Measurements from ENCODE around the gene RABGAP1L.
A peak's percentile ranks its signal among the peaks of the same experiment; 100 is the strongest.

The RABGAP1L gene

DNA sequence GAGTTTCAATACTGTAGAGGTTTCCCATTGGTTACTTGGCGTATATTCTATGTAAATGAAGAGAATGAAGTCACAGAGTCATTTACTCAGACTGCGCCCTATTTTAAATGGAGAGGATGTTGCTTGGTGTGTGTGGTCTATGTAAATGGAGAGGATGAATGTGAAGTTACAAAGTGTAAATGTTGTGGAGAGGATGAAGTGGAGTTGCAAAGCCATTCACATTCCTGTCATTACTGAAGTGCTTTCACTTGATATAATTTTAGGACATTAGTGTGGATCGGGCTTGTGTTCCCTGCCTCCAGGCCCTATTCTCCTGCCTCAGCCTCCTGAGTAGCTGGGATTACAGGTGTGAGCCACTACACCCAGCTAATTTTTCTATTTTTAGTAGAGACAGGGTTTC lies 741.0 kb downstream of the RABGAP1L start:
- DNase-seq: no peak

DNA sequence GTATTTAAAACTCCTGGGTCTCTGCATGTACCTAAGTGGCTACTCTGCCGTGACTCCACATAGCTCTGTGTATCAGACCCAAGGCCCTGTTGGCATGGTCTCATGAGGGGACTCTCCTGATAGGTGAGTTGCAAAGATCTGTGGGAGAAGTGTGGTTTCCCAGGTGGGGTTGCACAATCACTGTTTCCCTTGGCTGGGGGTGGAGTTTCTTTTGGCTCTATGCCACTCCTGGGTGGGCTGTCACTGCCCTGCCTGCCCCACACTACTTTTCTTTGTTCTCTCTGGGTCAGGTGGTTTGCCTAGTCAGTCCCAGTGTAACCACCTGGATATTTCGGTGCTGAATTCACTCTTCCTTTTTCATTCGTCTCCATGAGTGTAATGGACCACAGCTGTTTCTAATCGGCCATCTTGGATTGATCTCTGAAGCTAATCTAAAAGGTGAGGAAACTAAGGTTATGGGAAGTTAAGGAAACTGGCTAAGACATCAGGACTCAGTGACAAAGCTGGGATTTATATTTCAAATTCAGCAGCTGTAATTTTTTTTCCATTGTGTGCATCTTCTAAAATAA lies 743.3 kb downstream of the RABGAP1L start:
- DNase-seq: no peak

DNA sequence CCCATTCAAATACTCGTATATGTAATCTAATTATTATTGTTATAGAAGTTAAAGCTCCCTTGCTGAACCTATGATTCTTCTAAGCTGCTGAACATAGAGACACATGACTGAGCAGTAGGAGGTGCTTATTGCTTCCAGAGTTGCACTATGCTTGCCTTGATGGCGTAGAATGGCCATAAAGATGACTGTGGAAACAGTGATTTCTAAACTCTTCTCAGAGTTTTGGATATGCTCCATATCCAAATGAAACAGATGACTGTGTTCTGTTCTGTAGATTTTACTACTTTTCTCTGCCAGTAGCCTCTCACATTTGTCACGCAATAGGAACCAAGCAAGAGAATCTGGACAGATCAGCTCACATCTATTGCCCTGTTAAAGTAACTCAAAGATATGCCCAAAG lies 752.3 kb downstream of the RABGAP1L start:
- DNase-seq: no peak

DNA sequence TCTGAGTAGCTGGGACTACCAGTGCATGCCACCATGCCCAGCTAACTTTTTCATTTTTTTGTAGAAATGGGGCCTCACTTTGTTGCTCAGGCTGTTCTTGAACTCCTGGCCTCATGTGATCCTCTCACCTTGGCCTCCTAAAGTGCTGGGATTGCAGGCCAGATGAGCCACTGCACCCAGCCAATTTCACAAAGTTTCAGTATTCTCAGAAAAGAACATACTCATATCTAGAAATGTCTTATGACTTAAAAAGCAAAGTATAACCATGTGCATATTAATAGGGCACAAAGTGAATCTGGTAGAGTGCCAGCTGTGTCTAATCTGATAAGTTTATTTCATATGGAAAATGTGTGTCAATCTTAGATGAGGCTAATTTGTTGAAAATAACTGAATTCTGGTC lies 752.9 kb downstream of the RABGAP1L start:
- DNase-seq: no peak

DNA sequence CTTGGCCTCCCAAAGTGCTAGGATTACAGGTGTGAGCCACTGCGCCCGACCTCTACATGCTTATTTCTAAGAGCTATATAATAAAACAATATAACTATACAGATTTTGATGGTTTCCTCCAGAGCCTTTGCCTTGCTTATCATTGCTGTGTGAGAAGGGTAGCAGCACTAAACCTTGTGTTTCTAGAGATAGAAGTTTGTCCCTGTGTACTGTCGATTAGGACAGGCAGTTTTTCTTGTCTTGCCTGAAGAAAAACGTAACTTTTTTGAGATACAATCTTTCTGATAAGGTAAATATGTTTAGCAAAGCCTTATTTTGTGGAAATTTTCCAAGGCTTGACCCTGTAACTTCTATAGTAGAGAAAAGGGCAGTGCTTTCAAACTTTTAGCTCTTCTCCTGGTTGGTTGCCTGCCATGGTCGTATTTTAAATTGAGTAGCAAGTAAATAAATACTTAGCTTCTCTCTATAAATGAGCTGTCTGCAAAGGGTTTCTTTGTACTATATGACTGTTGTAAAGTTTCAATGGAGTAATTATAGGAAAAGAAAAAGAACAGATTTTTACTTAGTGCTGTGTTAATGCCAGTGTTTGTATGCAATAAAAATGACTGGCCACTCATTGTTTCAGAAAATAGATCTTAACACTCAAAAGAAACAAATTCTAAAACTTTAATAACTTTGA lies 754.0 kb downstream of the RABGAP1L start:
- DNase-seq: no peak

DNA sequence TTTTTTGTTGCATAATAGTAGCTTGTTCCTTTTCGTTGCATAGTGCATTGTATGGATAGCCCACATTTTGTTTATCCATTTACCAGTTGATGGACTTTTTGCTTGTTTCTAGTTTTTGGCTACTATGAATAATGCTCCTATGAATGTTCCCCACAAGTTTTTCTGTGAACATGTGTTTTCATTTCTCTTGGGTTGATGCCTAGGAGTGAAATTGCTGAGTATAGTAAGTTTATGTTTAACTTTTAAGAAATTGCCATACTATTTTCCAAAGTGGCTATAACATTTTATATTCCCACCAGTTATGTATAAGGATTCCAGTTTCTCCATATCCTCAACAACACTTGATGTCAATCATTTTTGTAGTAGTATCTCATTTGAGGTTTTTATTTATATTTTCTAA lies 755.7 kb downstream of the RABGAP1L start:
- no peak for DNase-seq

DNA sequence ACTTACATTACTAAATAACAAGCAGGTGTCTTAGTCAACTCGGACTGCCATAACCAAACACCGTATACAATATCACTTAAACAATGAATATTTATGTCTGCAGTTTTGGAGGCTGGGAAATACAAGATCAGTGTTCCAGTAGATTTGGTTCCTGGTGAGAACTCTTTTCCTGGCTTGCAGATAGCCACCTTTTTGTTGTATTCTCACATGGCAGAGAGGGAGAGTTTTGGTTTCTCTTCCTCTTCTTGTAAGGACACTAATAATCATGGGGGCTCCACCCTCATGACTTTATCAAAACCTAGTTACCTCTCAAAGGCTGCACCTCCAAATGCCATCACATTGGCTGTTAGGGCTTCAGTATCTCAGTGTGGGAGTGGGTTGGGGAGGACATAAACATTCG lies 757.5 kb downstream of the RABGAP1L start:
- DNase-seq: no peak

DNA sequence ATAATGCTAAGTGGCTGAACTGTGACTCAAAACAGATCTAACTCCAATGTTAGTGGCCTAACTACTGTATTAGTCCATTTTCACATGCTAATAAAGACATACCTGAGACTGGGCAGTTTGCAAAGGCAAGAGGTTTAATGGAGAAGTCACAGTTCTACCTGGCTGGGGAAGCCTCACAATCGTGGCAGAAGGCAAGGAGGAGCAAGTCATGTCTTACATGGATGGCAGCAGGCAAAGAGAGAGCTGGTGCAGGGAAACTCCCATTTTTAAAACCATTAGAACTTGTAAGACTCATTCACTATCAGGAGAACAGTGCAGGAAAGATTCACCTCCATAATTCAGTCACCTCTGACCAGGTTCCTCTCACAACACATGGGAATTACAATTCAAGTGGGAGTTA lies 760.8 kb downstream of the RABGAP1L start:
- DNase-seq: no peak

DNA sequence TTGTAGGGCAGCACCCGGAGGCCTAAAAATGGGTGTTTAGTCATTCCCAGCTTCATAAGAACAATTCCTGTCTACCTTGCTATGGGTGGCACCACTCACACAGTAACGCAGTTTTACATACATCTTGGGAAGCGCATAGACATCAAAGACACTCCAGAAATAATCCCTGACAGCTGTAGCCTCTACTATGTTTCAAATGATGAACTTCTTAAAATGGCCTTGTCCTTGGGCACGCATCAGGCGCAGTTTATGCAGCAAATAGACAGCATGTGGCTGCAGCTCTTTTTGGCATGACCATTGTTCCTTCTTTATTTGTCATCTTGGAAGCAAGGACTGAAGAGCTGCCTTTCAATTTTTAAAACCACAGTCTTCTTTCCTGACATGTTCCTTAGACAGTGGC lies 762.8 kb downstream of the RABGAP1L start:
- DNase-seq: no peak

DNA sequence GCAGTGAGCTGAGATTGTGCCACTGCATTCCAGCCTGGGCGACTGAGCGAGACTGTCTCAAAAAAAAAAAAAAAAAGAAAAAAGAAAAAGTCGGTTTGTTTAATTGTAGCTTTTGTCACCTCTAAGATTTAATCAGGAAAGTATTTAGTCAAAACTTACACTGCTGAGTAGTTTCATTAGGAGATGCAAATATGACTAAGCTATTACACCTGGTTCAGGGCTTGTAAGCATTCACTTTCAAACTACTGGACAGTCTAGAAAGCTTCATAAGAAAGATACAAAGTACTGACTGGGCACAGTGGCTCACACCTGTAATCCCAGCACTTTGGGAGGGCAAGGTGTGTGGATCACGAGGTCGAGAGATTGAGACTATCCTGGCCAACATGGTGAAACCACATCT lies 764.5 kb downstream of the RABGAP1L start:
- DNase-seq: no peak

DNA sequence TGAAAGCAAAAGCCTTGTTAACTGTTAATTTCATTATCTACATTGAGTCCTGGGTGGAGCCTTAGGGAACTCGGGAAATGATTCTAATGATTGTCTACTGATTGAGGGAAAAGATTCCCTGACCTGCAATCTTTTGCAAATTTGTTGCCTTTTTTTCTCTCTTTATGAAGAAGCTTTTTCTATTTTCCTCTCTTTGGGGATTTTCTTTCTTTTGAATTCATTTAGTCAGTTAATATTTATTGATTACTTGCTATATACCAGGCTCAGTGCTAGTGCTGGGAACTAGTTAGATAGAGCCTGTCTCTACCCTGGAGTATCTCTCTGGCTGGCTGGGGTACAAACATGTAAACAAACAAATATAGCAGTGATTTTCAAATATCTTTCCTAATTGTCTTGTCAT lies 769.2 kb downstream of the RABGAP1L start:
- DNase-seq: no peak

DNA sequence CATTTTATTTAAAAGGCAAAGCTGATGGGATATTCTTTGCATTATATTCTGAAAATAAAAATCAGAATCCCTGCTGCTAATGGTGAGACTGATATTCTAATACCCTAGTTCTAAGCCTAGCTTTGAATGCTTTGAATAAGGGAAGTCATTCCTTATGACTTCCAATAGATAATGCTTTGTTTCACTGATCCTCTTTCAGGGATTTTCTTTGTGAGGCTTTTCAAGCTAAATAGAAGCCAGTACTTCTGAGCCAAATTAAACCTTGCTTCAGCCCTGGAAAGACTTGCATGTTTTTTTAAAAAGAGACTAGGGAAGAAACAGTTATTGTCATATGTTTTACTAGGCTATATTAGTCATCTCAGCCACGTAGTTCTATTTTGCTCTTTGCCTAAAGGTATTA lies 771.9 kb downstream of the RABGAP1L start:
- no peak for DNase-seq

DNA sequence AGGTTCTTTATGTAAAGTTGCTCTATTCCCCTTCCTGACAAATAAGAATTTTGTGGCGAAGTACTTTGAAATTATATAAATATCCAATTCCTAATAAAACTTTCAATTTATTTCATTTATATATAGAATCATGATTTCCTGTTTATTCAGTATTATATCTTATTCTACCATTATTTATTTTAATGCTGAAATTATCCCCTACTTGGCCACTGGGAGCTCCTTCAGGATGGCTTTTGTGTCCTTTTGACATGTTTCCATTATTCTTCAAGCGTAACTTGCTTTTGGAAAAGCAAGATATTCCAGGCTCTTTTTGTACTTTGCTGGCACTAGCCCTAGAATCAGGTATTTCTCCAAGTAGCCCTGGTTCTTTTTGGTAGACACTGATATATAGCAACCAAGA lies 773.3 kb downstream of the RABGAP1L start:
- DNase-seq: no peak

DNA sequence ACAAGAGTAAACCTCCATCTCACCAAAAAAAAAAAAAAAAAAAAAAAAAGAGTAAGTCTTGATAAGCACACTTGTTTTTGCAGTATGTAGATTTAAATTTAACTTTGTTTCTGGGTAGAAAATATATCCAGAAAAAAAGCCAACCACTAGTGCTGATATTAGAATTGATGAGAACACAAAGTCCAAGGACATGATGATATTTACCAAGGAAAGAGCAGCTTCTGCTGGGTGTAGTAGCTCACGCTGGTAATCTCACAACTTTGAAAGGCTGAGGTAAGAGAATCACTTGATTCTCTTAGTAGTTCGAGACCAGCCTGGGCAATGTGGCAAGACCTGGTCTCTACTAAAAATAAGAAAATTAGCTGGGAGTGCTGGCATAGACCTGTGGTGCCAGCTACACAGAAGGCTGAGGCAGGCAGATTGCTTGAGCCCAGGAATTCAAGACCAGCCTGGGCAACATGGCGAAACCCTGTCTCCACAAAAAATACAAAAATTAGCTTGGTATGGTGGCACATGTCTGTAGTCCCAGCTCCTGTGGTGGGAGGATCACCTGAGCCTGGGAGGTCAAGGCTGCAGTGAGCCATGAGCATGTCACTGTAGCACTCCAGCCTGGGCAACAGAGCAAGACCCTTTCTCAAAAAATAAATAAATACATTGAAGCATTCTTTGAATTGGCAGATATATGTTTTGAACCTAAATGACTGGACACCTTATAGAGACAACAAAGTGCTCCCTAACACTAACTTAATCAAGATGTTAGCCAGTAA lies 776.8 kb downstream of the RABGAP1L start:
- no peak for DNase-seq

DNA sequence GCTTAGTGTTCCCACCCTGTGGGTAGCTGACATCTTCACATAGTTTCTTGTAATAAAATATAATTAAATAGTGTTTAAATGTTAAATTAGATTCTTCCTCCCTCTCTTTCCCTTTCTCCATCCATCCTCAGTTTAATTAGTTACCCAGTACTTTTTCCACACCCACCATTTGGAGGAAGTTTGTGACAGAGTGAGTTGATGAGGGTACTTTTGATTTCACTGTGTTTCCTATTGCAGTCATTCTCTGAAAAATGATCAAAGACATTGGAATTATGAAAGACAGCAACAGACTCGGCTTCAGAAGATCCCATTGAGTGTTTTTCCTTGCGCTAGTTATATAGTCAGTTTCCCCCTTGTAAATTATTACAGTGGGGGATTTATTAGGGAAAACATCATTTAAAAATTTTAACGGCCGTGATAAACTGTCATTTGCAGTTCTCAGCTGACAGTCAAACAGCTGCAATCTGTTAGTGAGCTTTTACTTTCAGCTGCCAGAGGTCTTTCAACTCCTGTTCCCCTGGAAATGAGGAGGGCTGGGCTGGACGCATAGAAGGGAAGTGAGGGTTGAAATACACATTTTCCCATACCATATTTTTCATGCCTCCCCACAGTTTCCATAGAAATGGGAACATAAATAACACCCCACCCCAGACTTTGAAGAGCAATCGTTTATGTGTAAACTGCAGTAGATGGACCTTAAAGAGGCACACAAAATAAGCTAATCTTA lies 779.1 kb downstream of the RABGAP1L start:
- peak; percentile 27 for DNase-seq

DNA sequence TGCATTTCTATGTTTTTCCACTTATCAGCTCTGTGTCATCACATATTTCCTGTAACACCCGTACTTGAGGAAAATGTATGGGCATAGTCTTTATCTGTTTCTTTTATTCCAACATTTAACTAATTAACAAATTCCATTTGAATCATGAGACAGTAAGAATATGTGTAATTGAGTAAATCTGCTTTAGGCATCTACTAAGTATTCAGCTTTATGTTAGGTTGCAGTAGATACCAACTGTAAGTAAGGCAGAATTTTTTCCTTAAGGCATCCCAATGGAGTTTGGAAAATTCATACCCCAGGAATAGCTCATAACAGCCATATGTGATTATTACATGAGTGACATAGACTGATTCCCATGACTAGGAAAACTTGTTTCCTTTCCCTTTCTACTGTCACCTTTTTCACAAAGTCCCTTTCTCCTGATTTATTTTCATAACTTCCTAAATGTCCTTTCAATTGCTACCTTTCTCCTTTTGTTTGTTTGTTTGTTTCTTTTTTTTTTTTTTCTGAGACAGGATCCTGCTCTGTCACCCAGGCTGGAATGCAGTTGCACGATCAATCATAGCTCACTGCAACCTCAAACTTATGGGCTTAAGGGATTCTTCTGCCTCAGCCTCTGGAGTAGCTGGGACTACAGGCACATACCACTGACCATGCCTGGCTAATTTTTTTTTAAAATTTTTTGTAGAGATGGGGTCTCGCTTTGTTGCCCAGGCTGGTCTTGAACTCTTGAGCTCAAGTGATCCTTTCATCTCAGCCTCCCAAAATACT lies 780.6 kb downstream of the RABGAP1L start:
- DNase-seq: no peak

DNA sequence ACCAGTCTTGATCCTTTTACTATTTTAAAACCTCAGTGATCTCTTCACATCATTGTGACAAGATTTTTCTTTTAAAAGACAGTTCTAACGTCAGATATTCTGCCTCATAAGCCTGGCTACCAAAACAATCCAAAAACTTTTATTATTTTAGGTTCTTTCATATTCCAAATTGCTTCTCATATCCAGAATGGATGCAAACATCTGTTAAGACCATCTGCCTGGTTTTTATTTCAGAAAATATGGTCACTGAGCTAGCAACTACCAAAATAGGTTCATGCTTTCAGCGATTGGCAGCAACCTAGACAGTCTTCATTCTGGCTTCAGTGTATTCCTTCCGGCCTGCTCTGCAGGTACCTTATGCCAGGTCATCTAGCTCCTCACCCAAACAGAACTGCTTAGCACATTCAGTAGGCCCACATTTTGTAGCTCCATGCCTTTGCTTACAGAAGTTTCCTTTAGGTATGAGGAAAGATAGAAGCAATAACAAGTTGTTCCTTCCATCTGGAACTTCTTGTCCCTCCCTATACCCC lies 781.4 kb downstream of the RABGAP1L start:
- DNase-seq: no peak

DNA sequence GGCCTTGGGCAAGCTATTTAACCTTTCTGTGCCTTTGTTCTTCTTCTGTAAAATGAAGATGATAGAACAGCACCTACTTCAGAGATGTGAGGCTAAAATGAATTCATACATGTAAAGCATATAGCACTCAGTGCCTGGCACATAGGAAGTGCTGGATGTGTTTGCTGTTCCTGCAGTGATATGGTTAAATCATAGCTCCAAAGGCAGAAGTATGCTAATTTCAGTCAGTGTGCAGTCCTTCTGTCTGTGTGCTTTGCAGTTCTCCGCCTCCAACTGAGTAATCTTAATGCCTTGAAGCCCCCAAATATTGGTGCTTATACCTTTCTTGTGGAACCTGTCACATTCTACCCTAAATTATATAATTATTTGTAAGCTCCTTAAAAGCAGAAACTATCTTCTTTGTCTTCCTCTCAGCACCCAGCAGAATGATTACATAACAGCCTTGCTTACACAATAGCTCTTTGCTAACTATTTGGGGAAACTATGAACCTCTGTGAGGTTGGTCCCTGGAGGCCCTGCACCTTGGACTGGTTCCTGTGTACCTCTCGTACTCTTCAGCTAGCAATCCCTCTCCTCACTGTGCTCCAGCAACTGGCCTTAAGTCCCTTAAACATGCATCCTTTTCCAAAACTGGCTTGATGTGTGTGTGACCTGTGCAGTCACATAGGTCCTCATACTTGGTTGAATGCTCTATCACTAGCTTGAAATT lies 783.4 kb downstream of the RABGAP1L start:
- peak; percentile 15 for DNase-seq

DNA sequence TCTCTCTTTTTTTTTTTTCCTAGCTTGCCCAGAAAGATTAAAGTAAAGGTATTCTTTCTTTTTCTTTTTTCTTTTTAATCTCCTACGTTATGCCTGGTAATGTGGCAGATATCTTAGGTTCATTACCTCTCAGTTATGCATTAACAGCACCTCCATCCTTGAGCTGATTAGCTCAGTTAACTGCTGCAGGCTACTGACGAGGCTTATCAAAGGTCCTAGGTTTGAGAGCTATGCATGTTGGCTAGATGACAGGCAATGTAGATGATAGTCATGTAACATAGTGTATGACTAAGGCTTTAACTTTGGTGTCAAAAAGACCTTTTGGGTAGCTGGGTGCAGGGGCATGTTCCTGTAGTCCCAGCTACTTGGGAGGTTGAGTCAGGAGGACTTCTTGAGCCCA lies 786.7 kb downstream of the RABGAP1L start:
- no peak for DNase-seq

DNA sequence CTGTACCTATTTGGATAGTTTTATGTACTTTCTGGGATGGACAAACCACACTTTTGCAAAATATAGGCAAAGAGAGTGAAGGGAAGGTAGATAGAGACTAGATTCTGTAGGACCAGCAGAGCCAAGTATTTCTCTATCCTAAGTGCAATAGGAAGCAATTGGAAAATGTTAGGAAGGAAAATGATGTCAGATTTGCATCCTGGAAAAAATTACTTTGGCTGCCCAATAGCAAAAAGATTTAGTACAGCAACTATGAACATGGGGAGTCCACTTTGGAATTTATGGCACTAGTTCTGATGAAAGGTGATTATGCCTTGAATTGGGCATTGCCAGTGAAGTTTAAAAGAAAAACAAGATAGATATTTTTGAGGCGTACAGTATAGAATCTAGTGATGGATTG lies 789.7 kb downstream of the RABGAP1L start:
- DNase-seq: no peak

DNA sequence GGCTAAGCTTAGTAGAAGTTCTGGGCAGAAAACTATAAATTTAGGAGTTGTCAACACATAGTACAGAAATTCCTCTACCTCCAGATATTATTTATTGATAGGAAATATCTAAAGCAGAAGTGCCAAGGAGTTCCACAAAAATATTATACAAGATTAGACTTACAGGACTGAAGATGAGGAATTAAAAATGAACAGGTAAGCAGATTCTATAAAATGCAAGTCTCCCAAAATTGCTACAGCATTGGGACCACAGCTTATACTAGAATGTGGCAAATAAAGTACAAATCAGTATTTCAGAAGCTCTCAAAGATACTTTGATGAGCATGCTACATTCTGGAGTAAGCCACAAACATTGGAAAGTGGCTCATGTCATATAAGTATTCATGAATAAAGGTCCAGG lies 790.3 kb downstream of the RABGAP1L start:
- DNase-seq: no peak

Measured in CD4-positive, alpha-beta T cell treated with Interleukin-4 for 4 hours (primary cell).